HUES64 (cell line): ENCODE results near the gene KIFAP3.
"Not testable (repeated sequence)": the region's sequence is repeated elsewhere in the genome, so short reads cannot be mapped to it uniquely, and the experiment has no call there.

Experiments
- H3K27ac ChIP-seq: 2 replicates; pipeline ENCODE4 v1.7.0; 2013; ENCODE audit warnings: low read depth, low read length, inconsistent platforms
- H3K27me3 ChIP-seq: 2 replicates; pipeline ENCODE4 v1.6.1; 2013; ENCODE audit warnings: mild to moderate bottlenecking, low read length; ENCODE audit not compliant: insufficient read depth
- H3K36me3 ChIP-seq: 2 replicates; pipeline ENCODE4 v1.6.1; 2013; ENCODE audit warnings: mild to moderate bottlenecking, low read length; ENCODE audit not compliant: insufficient read depth
- H3K4me1 ChIP-seq: 2 replicates; pipeline ENCODE4 v1.6.1; 2013; ENCODE audit warnings: mild to moderate bottlenecking, low read length, moderate library complexity; ENCODE audit not compliant: insufficient read depth
- H3K4me3 ChIP-seq: 2 replicates; pipeline ENCODE4 v1.5.1; 2013; ENCODE audit warnings: mild to moderate bottlenecking, low read length, moderate library complexity
- H3K9ac ChIP-seq: 2 replicates; pipeline ENCODE4 v1.6.1; 2013; ENCODE audit warnings: mild to moderate bottlenecking, low read depth, low read length
- H3K9me3 ChIP-seq: 2 replicates; pipeline ENCODE4 v1.6.1; 2013; ENCODE audit warnings: low read depth, low read length; ENCODE audit not compliant: insufficient read depth
- WGBS: fragments of 150-250, 120-280 bp; methylation state at CpG from one replicate; pipeline ENCODE4 v1.1.7; 2013; ENCODE audit warnings: missing lambda C conversion rate; 5-methylcytosine and 5-hydroxymethylcytosine counted together

The KIFAP3 gene

DNA sequence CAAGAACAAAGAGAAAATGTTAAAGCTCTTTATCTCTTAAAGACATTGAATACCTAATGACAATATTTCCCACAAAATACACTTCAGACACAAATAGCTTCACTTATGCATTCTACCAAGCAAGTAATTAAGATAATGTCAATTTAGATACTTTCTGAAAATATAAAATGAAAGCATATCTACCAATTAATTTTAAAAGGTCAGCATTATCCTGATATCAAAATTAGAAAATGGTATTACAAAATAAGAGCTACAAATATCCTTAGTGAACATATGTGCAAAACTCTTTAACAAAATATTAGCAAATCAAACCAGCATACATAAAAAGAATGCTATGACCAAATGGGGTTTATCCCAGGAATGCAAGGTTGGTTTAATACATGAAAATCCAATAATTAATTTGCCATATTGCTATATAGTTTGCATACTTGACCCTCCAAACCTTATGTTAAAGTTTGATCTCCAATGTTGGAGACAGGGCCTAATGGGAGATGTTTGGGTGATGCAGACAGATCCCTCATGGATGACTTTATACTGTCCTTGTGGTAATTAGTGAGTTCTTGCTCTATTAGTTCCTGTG is 4.2 kb upstream of the KIFAP3 start:
- Histone ChIP-seq H3K36me3 (no peaks in the 10 kb centered on the region), H3K9ac (no peak overlapping the region), H3K27ac (no peak overlapping the region), H3K4me1 (peaks cover 5% of the 10 kb centered on the region; the same call in 1 of the 2 replicates), H3K4me3 (no peak overlapping the region), H3K9me3 (peaks cover 13% of the 10 kb centered on the region; the same call in 1 of the 2 replicates), H3K27me3 (no peaks in the 10 kb centered on the region)

DNA sequence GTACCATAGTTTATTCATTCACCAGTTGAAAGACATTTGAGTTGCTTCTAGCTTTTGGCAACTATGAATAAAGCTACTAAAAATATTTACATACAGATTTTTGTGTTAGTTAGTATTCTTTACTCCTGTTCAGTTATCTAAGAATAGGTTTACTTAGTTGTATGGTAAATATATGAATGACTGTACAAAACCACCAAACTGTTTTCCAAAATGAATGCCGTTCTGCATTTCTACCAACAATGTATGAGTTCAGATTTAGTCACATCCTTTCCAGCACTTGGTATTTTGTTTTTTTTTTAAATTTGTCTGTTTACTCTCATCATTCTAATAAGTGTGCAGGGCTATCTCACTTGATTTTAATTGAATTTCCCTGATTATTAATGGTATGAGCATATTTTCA is 3.4 kb upstream of the KIFAP3 start:
- H3K36me3 ChIP-seq, result no peaks in the 10 kb centered on the region
- WGBS, result no CpG with 5 or more reads among the region's 1 CpG
- H3K27ac ChIP-seq, result no peak overlapping the region
- H3K9me3 ChIP-seq, result peaks cover 13% of the 10 kb centered on the region; the same call in 1 of the 2 replicates
- peaks cover 5% of the 10 kb centered on the region; the same call in 1 of the 2 replicates for H3K4me1 ChIP-seq
- no peaks in the 10 kb centered on the region for H3K27me3 ChIP-seq
- no peak overlapping the region for H3K9ac ChIP-seq
- no peak overlapping the region for H3K4me3 ChIP-seq

DNA sequence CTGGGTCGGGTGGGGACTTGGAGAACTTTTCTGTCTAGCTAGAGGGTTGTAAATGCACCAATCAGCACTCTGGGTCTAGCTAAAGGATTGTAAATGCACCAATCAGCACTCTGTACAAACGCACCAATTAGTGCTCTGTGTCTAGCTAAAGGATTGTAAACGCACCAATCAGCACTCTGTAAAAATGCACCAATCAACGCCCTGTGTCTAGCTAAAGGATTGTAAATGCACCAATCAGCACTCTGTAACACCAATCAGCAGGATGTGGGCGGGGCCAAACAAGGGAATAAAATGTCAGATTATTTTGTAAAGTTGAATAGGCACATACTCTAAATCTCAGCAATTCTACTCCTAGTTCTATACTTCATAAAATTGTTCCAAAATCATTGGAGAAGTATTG is 2.5 kb upstream of the KIFAP3 start:
- H3K27ac ChIP-seq, H3K36me3 ChIP-seq, H3K4me1 ChIP-seq, H3K27me3 ChIP-seq, H3K4me3 ChIP-seq, H3K9ac ChIP-seq: not testable (repeated sequence)
- peaks cover 13% of the 10 kb centered on the region; the same call in 1 of the 2 replicates for H3K9me3 ChIP-seq
- WGBS, result 90% methylated on average over 4 of the region's 5 CpGs

DNA sequence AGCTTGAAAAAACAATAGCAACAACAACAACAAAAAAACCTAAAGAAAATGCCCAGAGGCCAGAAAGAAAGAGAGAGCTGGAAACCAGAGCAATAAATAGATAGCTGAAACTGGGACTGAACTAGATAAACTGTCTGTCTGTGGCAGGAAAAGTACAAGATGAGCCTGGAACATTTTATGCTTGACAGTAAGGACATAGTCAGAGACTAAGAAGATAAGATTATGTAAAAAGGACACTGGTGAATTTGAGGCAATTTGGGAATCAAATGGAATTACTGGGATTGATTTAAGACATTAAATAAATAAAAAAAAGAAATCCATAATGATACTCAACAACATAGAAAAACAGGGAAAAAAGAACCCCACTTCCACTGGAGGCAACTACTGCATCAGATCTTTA is 1.7 kb upstream of the KIFAP3 start:
- H3K4me3 ChIP-seq, result no peak overlapping the region
- no peak overlapping the region for H3K9ac ChIP-seq
- H3K36me3 ChIP-seq, result no peaks in the 10 kb centered on the region
- no peak overlapping the region for H3K27ac ChIP-seq
- peaks cover 5% of the 10 kb centered on the region; the same call in 1 of the 2 replicates for H3K4me1 ChIP-seq
- H3K9me3 ChIP-seq, result peaks cover 13% of the 10 kb centered on the region; the same call in 1 of the 2 replicates
- H3K27me3 ChIP-seq, result no peaks in the 10 kb centered on the region

DNA sequence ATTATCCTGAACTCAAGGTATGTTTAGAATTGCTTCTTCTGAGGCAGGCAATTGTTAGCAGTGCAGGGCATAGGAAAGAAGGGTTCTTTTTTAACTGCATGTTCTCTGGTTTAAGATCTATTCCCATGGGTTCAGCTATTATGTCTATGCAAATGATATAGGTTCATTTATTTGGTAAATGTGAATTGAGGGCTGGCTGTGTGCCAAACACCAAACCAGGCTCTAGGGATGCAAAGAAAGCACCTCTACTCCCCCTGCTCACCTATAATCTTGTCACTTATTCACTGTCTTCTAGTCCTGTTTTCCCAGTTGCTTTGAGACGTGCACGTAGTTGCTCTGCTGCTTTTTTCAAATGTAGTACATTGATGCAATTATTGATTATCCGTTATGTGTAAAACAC is 691 bp upstream of the KIFAP3 start:
- Histone ChIP-seq H3K36me3 (no peaks in the 10 kb centered on the region), H3K27me3 (no peaks in the 10 kb centered on the region), H3K27ac (no peak overlapping the region), H3K9me3 (peaks cover 13% of the 10 kb centered on the region; the same call in 1 of the 2 replicates), H3K4me1 (peaks cover 5% of the 10 kb centered on the region; the same call in 1 of the 2 replicates), H3K4me3 (peak overlapping the region; percentile 71), H3K9ac (no peak overlapping the region)
- 48% methylated on average over 2 of the region's 3 CpGs for WGBS

DNA sequence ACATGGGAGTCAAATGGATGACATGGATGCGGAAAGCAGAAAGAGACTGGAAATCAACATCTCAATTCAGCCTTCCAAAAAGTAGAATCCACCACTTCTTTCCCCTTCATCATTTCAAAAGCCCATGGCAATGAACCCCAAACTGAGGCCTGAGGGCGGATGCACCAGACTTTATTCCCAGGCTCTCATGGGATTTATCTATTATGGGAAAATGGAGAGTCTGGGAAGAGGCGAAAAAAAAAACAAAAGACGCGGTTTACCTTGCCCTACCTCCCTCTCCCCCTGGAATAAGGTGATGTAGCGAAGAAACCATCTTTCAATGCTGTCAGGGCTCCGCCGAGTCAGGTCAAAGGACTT is 624 bp downstream of the KIFAP3 start:
- peak overlapping the region; percentile 71 for H3K4me3 ChIP-seq
- H3K36me3 ChIP-seq, result no peaks in the 10 kb centered on the region
- 10% methylated on average over 6 of the region's 8 CpGs for WGBS
- H3K27me3 ChIP-seq, result no peaks in the 10 kb centered on the region
- H3K27ac ChIP-seq, result no peak overlapping the region
- peaks cover 5% of the 10 kb centered on the region; the same call in 1 of the 2 replicates for H3K4me1 ChIP-seq
- H3K9ac ChIP-seq, result 0 out of 2 replicates have a peak overlapping the region, but pooled peaks have one; percentile 18
- H3K9me3 ChIP-seq, result peaks cover 5% of the 10 kb centered on the region; the same call in 1 of the 2 replicates

DNA sequence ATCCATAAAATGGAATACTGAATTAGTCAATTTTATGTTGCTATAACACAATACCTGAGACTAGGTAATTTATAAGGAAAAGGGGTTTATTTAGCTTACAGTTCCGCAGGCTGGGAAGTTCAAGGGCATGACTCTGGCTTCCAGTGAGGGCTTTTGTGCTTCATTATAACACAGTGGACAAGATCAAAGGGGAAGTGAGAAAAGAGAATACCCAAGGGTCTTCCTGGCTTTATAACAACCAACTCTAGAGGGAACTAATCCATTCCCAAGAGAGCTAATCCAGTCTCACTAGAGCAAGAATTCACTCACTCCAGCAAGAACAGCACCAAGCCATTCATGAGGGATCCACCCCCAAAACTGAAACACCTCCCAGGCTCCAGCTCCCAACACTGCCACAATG is 3.1 kb downstream of the KIFAP3 start:
- H3K27me3 ChIP-seq, result no peaks in the 10 kb centered on the region
- WGBS, result 100% methylated on average over 1 of the region's 1 CpG
- H3K36me3 ChIP-seq, result no peaks in the 10 kb centered on the region
- no peak overlapping the region for H3K9ac ChIP-seq
- H3K4me3 ChIP-seq, result no peak overlapping the region
- H3K9me3 ChIP-seq, result no peaks in the 10 kb centered on the region
- no peak overlapping the region for H3K27ac ChIP-seq
- peaks cover 5% of the 10 kb centered on the region; the same call in 1 of the 2 replicates for H3K4me1 ChIP-seq

DNA sequence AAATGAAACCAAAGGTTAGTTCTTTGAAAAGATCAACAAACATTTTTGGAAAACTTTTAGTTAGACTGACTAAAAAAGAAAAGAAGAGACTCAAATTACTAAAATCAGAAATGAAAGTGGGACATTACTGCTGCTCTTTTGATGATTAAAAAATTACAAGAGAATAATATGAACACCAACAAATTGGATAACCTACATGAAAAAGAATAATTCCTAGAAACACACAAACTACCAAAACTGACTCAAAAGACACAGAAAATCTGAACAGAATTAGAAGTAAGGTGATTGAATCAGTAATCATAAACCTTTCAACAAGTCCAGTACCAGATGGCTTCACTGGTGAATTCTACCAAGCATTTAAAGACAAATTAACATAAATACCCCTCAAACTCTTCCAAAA is 5.6 kb downstream of the KIFAP3 start:
- Histone ChIP-seq H3K27ac (no peak overlapping the region), H3K9ac (no peak overlapping the region), H3K4me1 (no peaks in the 10 kb centered on the region), H3K4me3 (no peak overlapping the region), H3K9me3 (no peaks in the 10 kb centered on the region), H3K27me3 (no peaks in the 10 kb centered on the region), H3K36me3 (no peaks in the 10 kb centered on the region)

DNA sequence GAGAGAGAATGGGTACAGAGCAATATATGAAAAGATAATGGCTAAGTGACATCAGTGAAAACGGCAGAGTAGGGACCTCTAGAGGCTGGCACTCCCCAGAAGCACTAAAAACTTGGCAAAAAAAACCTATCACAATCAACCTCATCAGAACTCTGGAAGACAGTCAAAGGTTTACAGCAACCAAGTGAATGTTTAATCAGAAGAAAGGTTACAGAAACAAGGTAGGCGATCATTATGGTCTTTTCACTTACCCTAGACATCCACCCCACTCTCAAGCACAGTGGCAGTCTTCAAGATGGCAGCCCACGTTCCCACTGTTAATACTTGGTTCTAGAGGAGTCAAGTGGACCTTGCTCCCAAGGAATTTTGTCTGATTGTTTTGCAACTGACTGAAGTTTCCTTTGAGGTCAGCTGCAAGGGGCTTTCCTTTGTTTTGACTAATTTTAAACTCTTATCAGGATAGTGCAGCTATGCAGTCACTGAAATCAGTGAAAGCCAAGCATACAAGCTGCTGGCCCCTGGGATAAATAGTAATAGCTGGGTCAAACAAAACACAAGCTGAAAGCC is 7.2 kb downstream of the KIFAP3 start:
- Histone ChIP-seq H3K27ac (no peak overlapping the region), H3K9ac (no peak overlapping the region), H3K27me3 (no peaks in the 10 kb centered on the region), H3K4me3 (no peak overlapping the region), H3K36me3 (no peaks in the 10 kb centered on the region), H3K9me3 (no peaks in the 10 kb centered on the region), H3K4me1 (no peaks in the 10 kb centered on the region)
- 79% methylated on average over 3 of the region's 3 CpGs for WGBS

DNA sequence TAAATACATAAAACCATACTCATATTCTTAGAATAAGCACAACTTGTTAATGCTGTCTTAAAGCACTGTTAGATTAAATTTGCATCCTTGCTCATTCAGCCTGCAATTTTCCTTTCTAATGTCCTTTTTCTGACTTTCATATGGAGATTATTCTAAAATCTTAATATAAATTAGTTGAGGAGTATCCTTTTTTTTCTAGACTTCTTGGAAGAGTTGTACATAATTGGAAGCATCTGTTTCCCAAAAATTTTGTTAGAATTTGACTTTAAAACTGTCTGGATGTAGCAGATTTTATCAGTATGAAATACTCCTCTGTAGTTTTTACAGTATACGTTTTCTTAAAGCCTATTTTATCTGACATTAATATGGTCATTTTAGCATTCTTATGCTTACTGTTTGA is 9.7 kb downstream of the KIFAP3 start:
- no peak overlapping the region for H3K9ac ChIP-seq
- H3K36me3 ChIP-seq, result no peaks in the 10 kb centered on the region
- no peak overlapping the region for H3K27ac ChIP-seq
- no CpG with 5 or more reads among the region's 1 CpG for WGBS
- no peak overlapping the region for H3K4me3 ChIP-seq
- H3K27me3 ChIP-seq, result no peaks in the 10 kb centered on the region
- H3K4me1 ChIP-seq, result no peaks in the 10 kb centered on the region
- H3K9me3 ChIP-seq, result no peaks in the 10 kb centered on the region

DNA sequence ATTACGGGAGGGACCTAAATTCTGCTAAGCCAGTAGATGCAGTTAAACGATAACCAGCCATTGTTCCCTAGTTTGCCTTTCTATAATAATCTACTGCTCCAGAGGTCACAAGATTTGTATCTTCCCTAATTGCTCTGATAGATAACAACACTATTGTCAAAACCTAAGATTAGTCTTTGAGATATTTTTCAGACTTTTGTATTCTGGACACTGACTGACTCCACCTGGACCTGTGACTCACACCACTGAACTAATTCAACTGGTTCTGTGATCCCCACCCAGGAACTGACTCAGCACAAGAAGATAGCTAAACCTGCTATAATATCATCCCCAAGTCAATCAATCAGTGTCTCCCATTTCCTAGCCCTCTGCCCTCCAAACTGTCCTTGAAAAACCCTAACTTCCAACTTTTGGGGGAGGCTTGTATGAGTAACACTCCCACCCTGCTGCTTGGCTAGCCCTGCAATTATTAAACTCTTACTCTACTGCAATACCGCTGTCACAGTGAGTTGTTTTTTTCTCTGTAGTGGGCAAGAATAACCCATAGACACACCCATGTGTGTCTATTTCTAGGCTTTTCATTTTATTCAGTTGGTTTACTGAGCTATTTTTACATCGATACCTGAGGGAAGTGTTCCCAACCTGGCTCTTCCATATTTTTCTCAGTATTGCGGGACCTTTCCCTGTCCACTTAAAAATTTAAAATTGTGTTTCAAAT is 11.2 kb downstream of the KIFAP3 start:
- H3K36me3 ChIP-seq, result no peaks in the 10 kb centered on the region
- no peak overlapping the region for H3K4me3 ChIP-seq
- H3K9ac ChIP-seq, result no peak overlapping the region
- no peaks in the 10 kb centered on the region for H3K9me3 ChIP-seq
- no peaks in the 10 kb centered on the region for H3K27me3 ChIP-seq
- WGBS, result 91% methylated on average over 3 of the region's 5 CpGs
- H3K27ac ChIP-seq, result no peak overlapping the region
- H3K4me1 ChIP-seq, result no peaks in the 10 kb centered on the region
